Activated T-cell treated with anti-CD3 and anti-CD28 coated beads, Interleukin-2, amount 50 U/mL, for 72 hours (primary cell): ENCODE measurements around the gene DCC. TPM values are rescaled to one million over a fixed set of nuclear protein-coding genes. Genes with fewer than 3 reads are reported as not detected.

ENCODE experiments used
- ATAC-seq, 2 donors: fragments of 150-1000 bp; cut with Tn5 transposase; replicated peaks in 1 of 2; 2 replicates each; pipeline ENCODE4 v1.10.0; 2021; ENCODE audit warnings: moderate library complexity in 2 of 2, mild to moderate bottlenecking in 1 of 2
- DNase-seq, 2 donors: peaks; one replicate each; pipeline ENCODE4 v3.0.0; 2021 to 2022; ENCODE audit warnings: mixed read lengths in 1 of 2
- H3K27ac Mint-ChIP-seq: one replicate; pipeline ENCODE4 v1.8.0; 2022; ENCODE audit warnings: mild to moderate bottlenecking, moderate library complexity, mixed read lengths
- H3K27me3 Mint-ChIP-seq: one replicate; pipeline ENCODE4 v1.8.0; 2022; ENCODE audit warnings: low read depth, mixed read lengths
- H3K36me3 Mint-ChIP-seq, 2 donors: one replicate each; pipeline ENCODE4 v1.8.0; 2022; ENCODE audit warnings: mixed read lengths in 2 of 2, mild to moderate bottlenecking in 1 of 2; ENCODE audit not compliant: insufficient read depth in 2 of 2
- H3K4me1 Mint-ChIP-seq: one replicate; pipeline ENCODE4 v1.8.0; 2022; ENCODE audit warnings: low read depth, mixed read lengths
- H3K4me3 Mint-ChIP-seq, 2 donors: one replicate each; pipeline ENCODE4 v1.8.0; 2022; ENCODE audit warnings: mild to moderate bottlenecking in 2 of 2, mixed read lengths in 2 of 2, moderate library complexity in 2 of 2
- H3K9me3 Mint-ChIP-seq, 2 donors: one replicate each; pipeline ENCODE4 v1.8.0; 2022; ENCODE audit warnings: mixed read lengths in 2 of 2
- total RNA-seq, 2 donors: library from RNA; stranded (reverse); gene quantifications; one replicate each; pipeline ENCODE4 v1.2.3, GENCODE V29; 2022

Gene DCC
- total RNA-seq, 2 donors from 2014 or later = not detected

- no peaks in the 10 kb centered on the region for H3K27me3 Mint-ChIP-seq
- no peak overlapping the region for H3K4me3 Mint-ChIP-seq
- H3K9me3 Mint-ChIP-seq = peaks cover 0 to 2% of the 10 kb centered on the region in 2 donors
- no peak for ATAC-seq
- no peak for DNase-seq
- H3K4me1 Mint-ChIP-seq = no peaks in the 10 kb centered on the region
- no peak overlapping the region for H3K27ac Mint-ChIP-seq
- H3K36me3 Mint-ChIP-seq = no peaks in the 10 kb centered on the region
These were observed 265.3 kb downstream of the DCC start for GRCh38 chr18:52605345-52605744.

GRCh38 chr18:52607985-52608384 is 268.0 kb downstream of the DCC start:
- Mint-ChIP-seq H3K27ac (no peak overlapping the region), H3K36me3 (no peaks in the 10 kb centered on the region), H3K4me1 (no peaks in the 10 kb centered on the region), H3K9me3 (peaks cover 0 to 5% of the 10 kb centered on the region in 2 donors), H3K27me3 (no peaks in the 10 kb centered on the region), H3K4me3 (no peak overlapping the region)
- no peak for ATAC-seq
- DNase-seq = no peak

- H3K27ac Mint-ChIP-seq = no peak overlapping the region
- DNase-seq = no peak
- no peak for ATAC-seq
- peaks cover 0 to 3% of the 10 kb centered on the region in 2 donors for H3K9me3 Mint-ChIP-seq
- no peaks in the 10 kb centered on the region for H3K36me3 Mint-ChIP-seq
- no peak overlapping the region for H3K4me3 Mint-ChIP-seq
- no peaks in the 10 kb centered on the region for H3K27me3 Mint-ChIP-seq
- H3K4me1 Mint-ChIP-seq = no peaks in the 10 kb centered on the region
These were observed 270.6 kb downstream of the DCC start for GRCh38 chr18:52610451-52611115.

GRCh38 chr18:52612406-52612805 is 272.4 kb downstream of the DCC start:
- no peak overlapping the region for H3K4me3 Mint-ChIP-seq
- H3K4me1 Mint-ChIP-seq = no peaks in the 10 kb centered on the region
- H3K36me3 Mint-ChIP-seq = no peaks in the 10 kb centered on the region
- ATAC-seq (no peak), DNase-seq (no peak)
- no peaks in the 10 kb centered on the region for H3K27me3 Mint-ChIP-seq
- H3K9me3 Mint-ChIP-seq = peaks cover 0 to 3% of the 10 kb centered on the region in 2 donors
- H3K27ac Mint-ChIP-seq = no peak overlapping the region

- H3K4me1 Mint-ChIP-seq = no peaks in the 10 kb centered on the region
These were observed 275.3 kb downstream of the DCC start for GRCh38 chr18:52615321-52615720.

GRCh38 chr18:52615943-52616342 is 275.9 kb downstream of the DCC start:
- Mint-ChIP-seq H3K36me3 (no peaks in the 10 kb centered on the region), H3K27ac (no peak overlapping the region), H3K27me3 (no peaks in the 10 kb centered on the region), H3K4me1 (no peaks in the 10 kb centered on the region), H3K9me3 (peaks cover 0 to 3% of the 10 kb centered on the region in 2 donors), H3K4me3 (no peak overlapping the region)
- DNase-seq (no peak), ATAC-seq (no peak)

More at GRCh38 chr18:52615321-52615720, 275.3 kb downstream of the DCC start:
- ATAC-seq = no peak
- H3K36me3 Mint-ChIP-seq = no peaks in the 10 kb centered on the region
- H3K9me3 Mint-ChIP-seq = peaks cover 0 to 3% of the 10 kb centered on the region in 2 donors
- no peak overlapping the region for H3K27ac Mint-ChIP-seq
- no peaks in the 10 kb centered on the region for H3K27me3 Mint-ChIP-seq
- H3K4me3 Mint-ChIP-seq = no peak overlapping the region
- no peak for DNase-seq

- Mint-ChIP-seq H3K4me1 (no peaks in the 10 kb centered on the region), H3K36me3 (no peaks in the 10 kb centered on the region)
These were observed 277.9 kb downstream of the DCC start for GRCh38 chr18:52617931-52618330.

GRCh38 chr18:52620926-52621439 is 281.0 kb downstream of the DCC start:
- H3K27me3 Mint-ChIP-seq = no peaks in the 10 kb centered on the region
- no peak for DNase-seq
- H3K27ac Mint-ChIP-seq = no peak overlapping the region
- peaks cover 1% of the 10 kb centered on the region in 2 donors for H3K9me3 Mint-ChIP-seq
- ATAC-seq = no peak
- H3K4me3 Mint-ChIP-seq = no peak overlapping the region
- no peaks in the 10 kb centered on the region for H3K4me1 Mint-ChIP-seq
- H3K36me3 Mint-ChIP-seq = no peaks in the 10 kb centered on the region

More at GRCh38 chr18:52617931-52618330, 277.9 kb downstream of the DCC start:
- H3K27ac Mint-ChIP-seq = no peak overlapping the region
- peaks cover 1% of the 10 kb centered on the region in 2 donors for H3K9me3 Mint-ChIP-seq
- ATAC-seq (no peak), DNase-seq (no peak)
- H3K27me3 Mint-ChIP-seq = no peaks in the 10 kb centered on the region
- no peak overlapping the region for H3K4me3 Mint-ChIP-seq

GRCh38 chr18:52624702-52625101 is 284.7 kb downstream of the DCC start:
- no peaks in the 10 kb centered on the region for H3K36me3 Mint-ChIP-seq
- no peaks in the 10 kb centered on the region for H3K4me1 Mint-ChIP-seq
- H3K27me3 Mint-ChIP-seq = no peaks in the 10 kb centered on the region
- no peak overlapping the region for H3K27ac Mint-ChIP-seq
- H3K4me3 Mint-ChIP-seq = no peak overlapping the region
- peaks cover 1% of the 10 kb centered on the region in 2 donors for H3K9me3 Mint-ChIP-seq
- DNase-seq (no peak), ATAC-seq (no peak)

- no peak overlapping the region for H3K4me3 Mint-ChIP-seq
These were observed 296.5 kb downstream of the DCC start for GRCh38 chr18:52636536-52636935.

GRCh38 chr18:52648201-52648600 is 308.2 kb downstream of the DCC start:
- ATAC-seq (no peak), DNase-seq (no peak)
- peaks cover 0 to 1% of the 10 kb centered on the region in 2 donors for H3K36me3 Mint-ChIP-seq
- H3K9me3 Mint-ChIP-seq = peaks cover 9 to 12% of the 10 kb centered on the region in 2 donors
- H3K27ac Mint-ChIP-seq = no peak overlapping the region
- no peak overlapping the region for H3K4me3 Mint-ChIP-seq
- H3K27me3 Mint-ChIP-seq = no peaks in the 10 kb centered on the region
- H3K4me1 Mint-ChIP-seq = no peaks in the 10 kb centered on the region

More at GRCh38 chr18:52636536-52636935, 296.5 kb downstream of the DCC start:
- Mint-ChIP-seq H3K36me3 (peaks cover 0 to 2% of the 10 kb centered on the region in 2 donors), H3K27ac (no peak overlapping the region), H3K27me3 (no peaks in the 10 kb centered on the region), H3K4me1 (no peaks in the 10 kb centered on the region), H3K9me3 (peaks cover 8 to 10% of the 10 kb centered on the region in 2 donors)
- no peak for DNase-seq
- no peak for ATAC-seq

- Mint-ChIP-seq H3K4me3 (no peak overlapping the region), H3K36me3 (no peaks in the 10 kb centered on the region), H3K9me3 (peaks cover 5 to 11% of the 10 kb centered on the region in 2 donors), H3K27ac (no peak overlapping the region), H3K27me3 (no peaks in the 10 kb centered on the region), H3K4me1 (no peaks in the 10 kb centered on the region)
- ATAC-seq (no peak), DNase-seq (no peak)
These were observed 312.4 kb downstream of the DCC start for GRCh38 chr18:52652391-52652790.

- ATAC-seq (no peak), DNase-seq (no peak)
- Mint-ChIP-seq H3K9me3 (peaks cover 3% of the 10 kb centered on the region in 2 donors), H3K27me3 (no peaks in the 10 kb centered on the region), H3K4me3 (no peak overlapping the region), H3K27ac (no peak overlapping the region), H3K36me3 (peaks cover 0 to 1% of the 10 kb centered on the region in 2 donors), H3K4me1 (no peaks in the 10 kb centered on the region)
These were observed 317.2 kb downstream of the DCC start for GRCh38 chr18:52657043-52657805.
